ENCODE measurements around the gene RUNX2. TPM values are rescaled to one million over a fixed set of nuclear protein-coding genes. Genes with fewer than 3 reads are reported as not detected.

The RUNX2 gene
- total RNA-seq, 1 experiment from 2014 or later: 7.0 TPM

- Histone ChIP-seq H3K27me3 (ENCODE audit: control insufficient read depth, insufficient read depth, low read length) (no peaks in the 10 kb centered on the region), H3K4me3 (ENCODE audit: low read depth in 2 of 2, low read length in 2 of 2) (no peak overlapping the region), H3K9me3 (ENCODE audit: control insufficient read depth, insufficient read depth, low read depth, low read length) (no peaks in the 10 kb centered on the region), H3K4me1 (ENCODE audit: control insufficient read depth, insufficient read depth, low read length) (no peaks in the 10 kb centered on the region), H3K27ac (ENCODE audit: low read length) (no peak overlapping the region), H3K36me3 (ENCODE audit: control insufficient read depth, insufficient read depth, low read length) (no peaks in the 10 kb centered on the region)
- intact Hi-C loops (cut with micrococcal nuclease; ENCODE audit: unreplicated experiment) (no loop called here), in situ Hi-C loops (cut with HindIII; ENCODE audit: low pct_unique_long_range_greater_than_20kb, low sequenced_read_pairs) (no loop called here)
- CTCF ChIA-PET: no interaction called here
- TF ChIP-seq POLR2AphosphoS5 (IDR thresholded peaks at IDR 0.05; ENCODE audit: low read depth, low read length) (no peak), REST (IDR thresholded peaks at IDR 0.05; ENCODE audit: insufficient read depth in 1 of 2, low read depth in 2 of 2, low read length in 1 of 2) (no peak), SIN3A (IDR thresholded peaks at IDR 0.05; ENCODE audit: borderline replicate concordance, insufficient read depth, low read depth, low read length) (no peak), TCF7L2 (IDR thresholded peaks at IDR 0.05; ENCODE audit: low read depth, low read length) (no peak), CTCF (IDR thresholded peaks at IDR 0.05) (no peak)
- ATAC-seq (no peak), DNase-seq (ENCODE audit: low read depth, low spot score) (no peak)
- BruUV-seq (replicated peaks): no TSS peak
- POLR2A ChIA-PET: interaction anchor here (0.6 kb wide), 1 partner anchor 20 kb away, joined by 4 read pairs; no protein-coding TSS in a partner anchor
These were observed 17.9 kb upstream of the RUNX2 start for GRCh38 chr6:45310118-45310788.

- intact Hi-C loops (cut with micrococcal nuclease; ENCODE audit: unreplicated experiment): no loop called here
- no peaks in the 10 kb centered on the region for H3K9me3 ChIP-seq (ENCODE audit: control insufficient read depth, insufficient read depth, low read depth, low read length)
- DNase-seq (ENCODE audit: low read depth, low spot score): no peak
- TF ChIP-seq CTCF (IDR thresholded peaks at IDR 0.05): no peak
- no peak for TF ChIP-seq POLR2AphosphoS5 (IDR thresholded peaks at IDR 0.05; ENCODE audit: low read depth, low read length)
- no peak for TF ChIP-seq TCF7L2 (IDR thresholded peaks at IDR 0.05; ENCODE audit: low read depth, low read length)
- TF ChIP-seq REST (IDR thresholded peaks at IDR 0.05; ENCODE audit: insufficient read depth in 1 of 2, low read depth in 2 of 2, low read length in 1 of 2): no peak
- no peak for TF ChIP-seq SIN3A (IDR thresholded peaks at IDR 0.05; ENCODE audit: borderline replicate concordance, insufficient read depth, low read depth, low read length)
- no peak overlapping the region for H3K4me3 ChIP-seq (ENCODE audit: low read depth in 2 of 2, low read length in 2 of 2)
- no TSS peak for BruUV-seq (replicated peaks)
- H3K27me3 ChIP-seq (ENCODE audit: control insufficient read depth, insufficient read depth, low read length): no peaks in the 10 kb centered on the region
- H3K27ac ChIP-seq (ENCODE audit: low read length): no peak overlapping the region
- ChIA-PET CTCF (no interaction called here), POLR2A (no interaction called here)
- no peaks in the 10 kb centered on the region for H3K4me1 ChIP-seq (ENCODE audit: control insufficient read depth, insufficient read depth, low read length)
- in situ Hi-C loops (cut with HindIII; ENCODE audit: low pct_unique_long_range_greater_than_20kb, low sequenced_read_pairs): no loop called here
- H3K36me3 ChIP-seq (ENCODE audit: control insufficient read depth, insufficient read depth, low read length): no peaks in the 10 kb centered on the region
- no peak for ATAC-seq
These were observed 14.0 kb upstream of the RUNX2 start for GRCh38 chr6:45314146-45314545.
